Endometrium (tissue), 2 donors: ENCODE measurements around the gene SPPL2B.
"Not testable (repeated sequence)": the region's sequence is repeated elsewhere in the genome, so short reads cannot be mapped to it uniquely, and the experiment has no call there.

ENCODE experiments used
- FAIRE-seq: peaks from 2 replicates; lab custom pipeline; 2012; peaks lifted over from hg19 to GRCh38; lab: Jason Lieb, UNC
- donor health status: control.
- donor health status: control.

The SPPL2B gene, protein sequence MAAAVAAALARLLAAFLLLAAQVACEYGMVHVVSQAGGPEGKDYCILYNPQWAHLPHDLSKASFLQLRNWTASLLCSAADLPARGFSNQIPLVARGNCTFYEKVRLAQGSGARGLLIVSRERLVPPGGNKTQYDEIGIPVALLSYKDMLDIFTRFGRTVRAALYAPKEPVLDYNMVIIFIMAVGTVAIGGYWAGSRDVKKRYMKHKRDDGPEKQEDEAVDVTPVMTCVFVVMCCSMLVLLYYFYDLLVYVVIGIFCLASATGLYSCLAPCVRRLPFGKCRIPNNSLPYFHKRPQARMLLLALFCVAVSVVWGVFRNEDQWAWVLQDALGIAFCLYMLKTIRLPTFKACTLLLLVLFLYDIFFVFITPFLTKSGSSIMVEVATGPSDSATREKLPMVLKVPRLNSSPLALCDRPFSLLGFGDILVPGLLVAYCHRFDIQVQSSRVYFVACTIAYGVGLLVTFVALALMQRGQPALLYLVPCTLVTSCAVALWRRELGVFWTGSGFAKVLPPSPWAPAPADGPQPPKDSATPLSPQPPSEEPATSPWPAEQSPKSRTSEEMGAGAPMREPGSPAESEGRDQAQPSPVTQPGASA

DNA sequence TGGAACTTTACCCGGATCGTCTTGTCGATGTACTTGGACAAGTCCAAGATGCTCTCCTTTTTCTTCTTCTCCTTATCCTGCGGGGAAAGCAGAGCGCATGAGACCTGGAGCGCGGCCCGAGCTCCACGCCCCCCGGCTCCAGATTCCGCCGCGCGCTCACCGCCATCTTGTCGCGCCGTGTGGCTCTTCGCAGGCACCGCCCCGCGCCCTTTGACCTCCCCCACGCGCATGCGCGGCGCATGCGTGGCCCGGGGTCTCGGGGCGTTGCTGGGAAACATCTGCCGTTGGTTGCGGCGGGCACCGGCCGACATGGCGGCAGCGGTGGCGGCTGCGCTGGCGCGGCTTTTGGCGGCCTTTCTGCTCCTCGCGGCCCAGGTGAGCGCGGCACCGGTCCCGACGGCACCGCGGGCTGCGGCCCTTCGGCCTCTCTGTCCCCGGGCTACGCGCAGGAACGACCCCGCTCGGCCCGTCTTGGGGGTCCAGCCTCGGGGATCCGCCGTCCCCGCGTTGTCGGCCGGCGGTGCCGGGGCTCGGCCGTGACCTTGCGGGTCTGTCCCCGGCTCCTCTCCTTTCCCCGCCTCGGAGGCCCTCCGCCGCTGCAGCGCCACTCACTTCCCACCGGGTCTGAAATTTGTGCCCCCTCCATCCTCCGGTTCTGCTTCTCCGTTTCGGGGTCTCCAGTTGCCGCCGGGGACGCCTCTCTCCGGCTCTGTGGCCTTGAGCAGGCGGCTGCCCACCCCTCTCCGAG, at the start of gene SPPL2B, which contains the start of gene LSM7:
TSS of gene SPPL2B (plus strand) at position 284 of the 748 bp plus-strand sequence. CDS start at position 310, 26 bp downstream.
TSS of gene LSM7 (minus strand) at position 186 of the 748 bp plus-strand sequence. CDS start at position 166, 20 bp downstream.
- FAIRE-seq: no peak

DNA sequence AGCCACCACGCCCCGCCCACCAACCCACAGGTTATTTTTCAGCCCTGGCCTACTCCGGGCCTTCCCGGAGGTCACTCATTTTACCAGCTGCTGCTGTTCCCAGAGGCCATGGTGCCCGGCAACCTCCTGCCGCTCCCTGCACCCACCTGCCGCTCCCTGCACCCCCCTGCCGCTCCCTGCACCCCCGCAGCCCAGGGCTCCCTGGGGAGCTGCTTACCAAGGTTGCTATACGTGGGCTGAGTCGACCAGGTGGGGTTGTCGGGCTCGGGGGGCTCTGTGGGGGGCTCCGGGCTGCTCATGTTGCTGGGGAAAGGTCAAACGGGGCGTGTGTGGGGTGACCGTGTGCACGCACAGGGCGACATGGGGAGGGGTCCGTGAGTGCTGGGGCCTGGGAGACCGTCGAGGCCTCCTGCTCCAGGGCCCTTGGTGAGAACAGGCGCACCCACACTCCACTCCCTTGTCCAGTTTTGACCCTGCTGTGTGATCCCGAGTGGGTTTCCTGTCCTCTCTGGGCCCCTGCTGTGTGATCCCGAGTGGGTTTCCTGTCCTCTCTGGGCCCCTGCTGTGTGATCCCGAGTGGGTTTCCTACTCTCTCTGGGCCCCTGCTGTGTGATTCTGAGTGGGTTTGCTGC, 47.7 kb upstream of the SPPL2B start:
- FAIRE-seq: no peak

DNA sequence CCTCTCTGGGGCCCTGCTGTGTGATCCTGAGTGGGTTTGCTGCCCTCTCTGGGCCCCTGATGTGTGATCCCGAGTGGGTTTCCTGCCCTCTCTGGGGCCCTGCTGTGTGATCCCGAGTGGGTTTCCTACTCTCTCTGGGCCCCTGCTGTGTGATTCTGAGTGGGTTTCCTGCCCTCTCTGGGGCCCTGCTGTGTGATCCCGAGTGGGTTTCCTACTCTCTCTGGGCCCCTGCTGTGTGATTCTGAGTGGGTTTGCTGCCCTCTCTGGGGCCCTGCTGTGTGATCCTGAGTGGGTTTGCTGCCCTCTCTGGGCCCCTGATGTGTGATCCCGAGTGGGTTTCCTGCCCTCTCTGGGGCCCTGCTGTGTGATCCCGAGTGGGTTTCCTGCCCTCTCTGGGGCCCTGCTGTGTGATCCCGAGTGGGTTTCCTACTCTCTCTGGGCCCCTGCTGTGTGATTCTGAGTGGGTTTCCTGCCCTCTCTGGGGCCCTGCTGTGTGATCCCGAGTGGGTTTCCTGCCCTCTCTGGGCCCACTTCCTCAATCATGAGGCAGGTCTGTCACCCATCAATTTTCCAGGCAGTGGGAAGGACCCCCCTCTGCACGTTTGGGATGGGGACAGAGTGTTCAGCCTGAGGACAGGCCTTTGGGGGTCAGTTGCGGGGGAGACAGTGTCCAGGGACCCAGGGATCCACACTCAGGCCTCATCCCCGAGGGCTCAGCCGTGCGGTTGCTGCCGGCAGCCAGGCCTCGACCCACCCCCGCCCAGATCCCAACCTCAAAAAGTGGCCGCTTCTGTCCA, 47.0 kb upstream of the SPPL2B start:
- FAIRE-seq: not testable (repeated sequence)

DNA sequence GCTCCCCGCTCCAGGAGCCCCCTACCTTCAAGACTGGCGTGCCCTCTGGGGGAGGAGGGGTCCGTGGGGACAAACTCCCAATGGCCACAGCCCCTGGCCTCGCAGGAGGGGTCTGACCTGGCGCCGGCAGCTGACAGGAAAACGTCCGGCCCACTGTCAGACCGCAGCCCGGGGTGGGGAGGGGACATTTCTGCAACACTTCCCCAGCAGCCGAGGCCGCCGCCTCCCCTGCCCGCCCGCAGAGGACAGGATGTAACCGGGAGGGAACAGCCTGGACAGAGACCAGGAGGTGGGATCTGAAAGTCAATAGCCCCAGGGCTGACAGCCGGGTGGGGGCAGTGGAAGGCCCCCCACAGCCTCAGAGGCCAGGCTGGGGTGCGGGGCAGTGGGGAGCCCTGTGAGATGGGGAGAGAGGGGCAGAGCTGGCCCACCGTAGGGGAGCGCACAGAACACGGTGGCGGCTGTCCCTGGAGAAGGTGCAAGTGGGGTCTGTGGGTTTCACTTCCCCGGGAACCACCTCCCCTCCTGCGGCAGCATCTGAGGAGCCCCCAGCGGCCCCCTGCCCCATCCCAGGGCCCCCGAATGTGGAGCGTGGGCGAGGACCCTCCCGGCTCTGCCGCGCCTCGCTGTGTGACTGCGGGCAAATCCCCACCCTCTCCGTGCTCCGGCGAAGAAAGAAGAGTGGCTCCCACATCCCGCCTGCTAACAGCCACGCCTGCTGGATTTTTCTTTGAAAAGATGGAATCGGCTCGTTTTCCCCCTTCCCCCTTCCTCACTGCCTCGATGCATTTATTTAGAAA, 46.2 kb upstream of the SPPL2B start, which contains the start of gene PEAK3:
TSS of gene PEAK3 (minus strand) at position 114 of the 800 bp plus-strand sequence. CDS start 1,244 bp downstream, outside the sequence.
- FAIRE-seq: no peak

GRCh38 chr19:2282862-2283237, 45.6 kb upstream of the SPPL2B start:
- no peak for FAIRE-seq

- FAIRE-seq: no peak
Observed at GRCh38 chr19:2283835-2284507, 44.5 kb upstream of the SPPL2B start.

GRCh38 chr19:2286402-2287140, 41.9 kb upstream of the SPPL2B start:
- FAIRE-seq: no peak

DNA sequence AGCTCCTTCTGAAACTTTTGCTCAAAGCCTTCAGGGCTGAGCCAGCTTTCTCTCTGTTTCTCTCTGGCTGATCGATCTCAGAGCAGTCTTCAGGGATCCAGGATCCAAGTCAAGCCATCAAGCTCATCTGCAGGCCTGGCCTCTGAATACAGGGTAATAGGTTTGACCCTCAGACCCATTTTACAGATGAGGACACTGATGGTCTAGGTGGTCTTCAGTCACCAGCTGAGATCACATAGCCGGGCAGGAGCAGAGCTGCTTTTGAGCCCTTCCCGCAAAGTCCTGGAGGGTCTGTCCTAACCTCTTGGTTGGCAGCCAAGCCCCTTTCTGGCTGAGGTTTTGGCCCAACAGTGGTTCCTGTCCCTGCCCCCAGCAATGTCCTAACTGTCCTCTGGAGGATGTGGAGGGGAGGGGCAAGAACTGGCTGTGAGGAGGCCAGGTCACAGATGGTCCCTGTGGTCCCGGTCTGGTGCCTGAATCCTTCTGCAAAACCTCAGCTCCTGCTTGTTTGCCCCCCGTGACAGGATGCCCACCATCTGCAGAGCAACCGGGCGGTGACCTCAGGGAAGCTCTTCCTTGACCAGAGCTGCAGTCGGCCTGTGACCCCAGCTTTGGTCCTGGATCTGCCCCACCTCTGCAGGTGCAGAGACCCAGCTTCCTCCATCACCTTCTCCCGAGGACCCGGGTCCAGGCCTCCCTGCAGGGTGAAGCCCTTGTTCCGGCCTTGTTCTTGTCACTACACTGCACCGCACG, 40.7 kb upstream of the SPPL2B start:
- no peak for FAIRE-seq

GRCh38 chr19:2288338-2288817, 40.1 kb upstream of the SPPL2B start:
- FAIRE-seq: no peak

- FAIRE-seq: no peak
Observed at GRCh38 chr19:2288818-2289713, 39.4 kb upstream of the SPPL2B start.

GRCh38 chr19:2289714-2290435, 38.6 kb upstream of the SPPL2B start:
- no peak for FAIRE-seq

- no peak for FAIRE-seq
Observed at GRCh38 chr19:2290441-2291184, 37.9 kb upstream of the SPPL2B start.

DNA sequence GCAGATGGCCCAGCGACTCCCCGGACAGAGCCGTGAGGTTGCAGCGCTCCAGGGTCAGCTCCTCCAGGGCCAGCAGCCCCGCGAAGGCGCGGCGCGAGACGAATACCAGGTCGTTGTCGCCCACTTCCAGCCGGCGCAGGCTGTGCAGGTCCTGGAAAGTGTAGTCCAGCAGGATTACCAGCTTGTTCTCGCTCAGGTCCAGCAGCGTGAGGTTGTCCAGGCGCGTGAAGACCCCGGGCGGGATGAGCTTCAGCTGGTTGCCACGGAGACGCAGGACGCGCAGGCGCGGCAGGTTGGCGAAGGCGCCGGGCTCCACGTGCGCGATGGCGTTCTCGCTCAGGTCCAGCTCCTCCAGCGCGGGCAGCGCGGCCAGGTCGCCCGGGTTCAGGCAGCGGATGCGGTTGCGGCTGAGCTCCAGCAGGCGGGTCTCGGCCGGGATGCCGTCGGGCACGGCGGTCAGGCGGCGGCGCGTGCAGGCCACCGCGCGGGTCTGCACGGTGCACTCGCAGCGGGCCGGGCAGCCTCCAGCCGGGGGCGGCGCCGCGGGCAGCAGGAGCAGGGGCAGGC, 37.2 kb upstream of the SPPL2B start:
- no peak for FAIRE-seq

DNA sequence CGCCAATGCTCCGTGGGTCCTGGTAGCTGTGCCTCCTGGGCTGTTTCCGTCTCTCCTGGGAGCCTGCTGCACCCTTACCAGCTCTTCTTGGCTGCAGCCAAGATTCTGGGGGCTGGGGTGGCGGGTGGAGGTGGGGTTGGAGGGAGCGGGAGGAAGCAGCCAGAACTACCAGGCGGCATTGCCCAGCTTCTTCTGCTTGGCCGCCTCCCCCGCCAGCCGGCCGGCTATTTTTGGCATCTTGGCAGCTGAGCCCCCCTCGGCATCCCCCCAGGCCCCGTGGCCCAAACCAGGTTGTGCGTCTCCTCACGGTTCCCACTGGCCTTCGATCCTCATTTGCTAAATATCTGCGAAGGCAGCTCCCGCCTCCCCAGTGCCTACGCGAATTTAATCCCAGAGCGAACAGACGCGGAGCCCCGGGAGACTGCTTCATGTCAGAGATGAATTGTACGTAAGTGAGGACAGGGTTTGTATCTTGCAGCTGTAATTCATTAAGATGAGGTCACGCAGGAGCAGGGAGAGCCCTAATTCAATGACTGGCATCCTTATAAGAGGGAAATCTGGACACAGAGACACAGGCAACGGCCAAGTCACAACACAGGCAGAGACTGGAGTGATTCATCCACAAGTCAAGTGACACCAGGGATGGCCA, 33.7 kb upstream of the SPPL2B start:
- FAIRE-seq: no peak

GRCh38 chr19:2296141-2296540, 32.3 kb upstream of the SPPL2B start:
- FAIRE-seq: no peak
